Trophoblast cell (in vitro differentiated cells and primary cell): ENCODE measurements around the gene ALS2CL.

Source experiments
- DNase-seq, 2 donors: peaks; one replicate each; pipeline ENCODE4 v3.0.0-alpha.2; 2016
- H2AFZ ChIP-seq: 2 replicates; pipeline ENCODE4 v1.6.1; 2013; ENCODE audit warnings: low read length, moderate library complexity, mild to moderate bottlenecking; ENCODE audit not compliant: insufficient read depth, poor library complexity
- H2AK5ac ChIP-seq: 2 replicates; pipeline ENCODE4 v1.6.1; 2013; ENCODE audit warnings: mild to moderate bottlenecking, low read length
- H2BK120ac ChIP-seq: 2 replicates; pipeline ENCODE4 v1.6.1; 2013; ENCODE audit warnings: low read length, mild to moderate bottlenecking, moderate library complexity; ENCODE audit not compliant: insufficient read depth, poor library complexity
- H2BK12ac ChIP-seq: 2 replicates; pipeline ENCODE4 v1.6.1; 2013; ENCODE audit warnings: mild to moderate bottlenecking, low read length, moderate library complexity
- H2BK5ac ChIP-seq: 2 replicates; pipeline ENCODE4 v1.6.1; 2013; ENCODE audit warnings: low read length, low read depth, moderate library complexity, mild to moderate bottlenecking; ENCODE audit not compliant: poor library complexity
- H3K14ac ChIP-seq: 2 replicates; pipeline ENCODE4 v1.6.1; 2013; ENCODE audit warnings: mild to moderate bottlenecking, low read length
- H3K18ac ChIP-seq: 2 replicates; pipeline ENCODE4 v1.6.1; 2013; ENCODE audit warnings: mild to moderate bottlenecking, low read length
- H3K23ac ChIP-seq: 2 replicates; pipeline ENCODE4 v1.6.1; 2013; ENCODE audit warnings: low read length
- H3K27ac ChIP-seq: 2 replicates; pipeline ENCODE4 v1.5.1; 2013; ENCODE audit warnings: low read depth, mild to moderate bottlenecking, inconsistent platforms, low read length, moderate library complexity
- H3K27me3 ChIP-seq: 2 replicates; pipeline ENCODE4 v1.6.1; 2013; ENCODE audit warnings: inconsistent platforms, mild to moderate bottlenecking, low read length, moderate library complexity; ENCODE audit not compliant: insufficient read depth
- H3K36me3 ChIP-seq, 2 experiments: 1 replicate in 1 of 2; 2 replicates in 1 of 2; pipeline ENCODE4 v1.6.1; 2013; ENCODE audit warnings: low read length in 2 of 2, mild to moderate bottlenecking in 2 of 2, moderate library complexity in 1 of 2; ENCODE audit not compliant: insufficient read depth in 2 of 2, control insufficient read depth in 1 of 2
- H3K4ac ChIP-seq: 2 replicates; pipeline ENCODE4 v1.6.1; 2013; ENCODE audit warnings: low read depth, mild to moderate bottlenecking, low read length, moderate library complexity
- H3K4me1 ChIP-seq, 2 experiments: 1 replicate in 1 of 2; 2 replicates in 1 of 2; pipeline ENCODE4 v1.6.1; 2013; ENCODE audit warnings: low read length in 2 of 2, mild to moderate bottlenecking in 2 of 2, moderate library complexity in 1 of 2; ENCODE audit not compliant: insufficient read depth in 2 of 2, control insufficient read depth in 1 of 2
- H3K4me2 ChIP-seq: 2 replicates; pipeline ENCODE4 v1.6.1; 2013; ENCODE audit warnings: inconsistent platforms, mild to moderate bottlenecking, low read length, moderate library complexity
- H3K4me3 ChIP-seq: 2 replicates; pipeline ENCODE4 v1.5.1; 2013; ENCODE audit warnings: mild to moderate bottlenecking, low read depth, low read length, inconsistent platforms
- H3K79me1 ChIP-seq: one replicate; pipeline ENCODE4 v1.6.1; 2013; ENCODE audit warnings: low read length
- H3K79me2 ChIP-seq: 2 replicates; pipeline ENCODE4 v1.6.1; 2013; ENCODE audit warnings: low read length, mild to moderate bottlenecking; ENCODE audit not compliant: control insufficient read depth, insufficient read depth, poor library complexity
- H3K9ac ChIP-seq: 2 replicates; pipeline ENCODE4 v1.6.1; 2013; ENCODE audit warnings: mild to moderate bottlenecking, low read length
- H3K9me3 ChIP-seq: 2 replicates; pipeline ENCODE4 v1.6.1; 2013; ENCODE audit warnings: low read depth, mild to moderate bottlenecking, control low read depth, inconsistent platforms, low read length; ENCODE audit not compliant: insufficient read depth
- H4K12ac ChIP-seq: 2 replicates; pipeline ENCODE4 v1.6.1; 2013; ENCODE audit warnings: low read depth, mild to moderate bottlenecking, low read length, moderate library complexity
- H4K8ac ChIP-seq: 2 replicates; pipeline ENCODE4 v1.6.1; 2013; ENCODE audit warnings: low read depth, mild to moderate bottlenecking, low read length, moderate library complexity
- H4K91ac ChIP-seq: one replicate; pipeline ENCODE4 v1.6.1; 2013; ENCODE audit warnings: low read depth, mild to moderate bottlenecking, low read length, moderate library complexity
- WGBS: extraction: QIAGEN DNeasy Blood & Tissue Kit; methylation state at CpG from one replicate; pipeline ENCODE4 v1.1.7; 2013; ENCODE audit warnings: missing lambda C conversion rate; ENCODE audit not compliant: insufficient read length, insufficient coverage; ENCODE audit errors: extremely low coverage; 5-methylcytosine and 5-hydroxymethylcytosine counted together

Gene ALS2CL

DNA sequence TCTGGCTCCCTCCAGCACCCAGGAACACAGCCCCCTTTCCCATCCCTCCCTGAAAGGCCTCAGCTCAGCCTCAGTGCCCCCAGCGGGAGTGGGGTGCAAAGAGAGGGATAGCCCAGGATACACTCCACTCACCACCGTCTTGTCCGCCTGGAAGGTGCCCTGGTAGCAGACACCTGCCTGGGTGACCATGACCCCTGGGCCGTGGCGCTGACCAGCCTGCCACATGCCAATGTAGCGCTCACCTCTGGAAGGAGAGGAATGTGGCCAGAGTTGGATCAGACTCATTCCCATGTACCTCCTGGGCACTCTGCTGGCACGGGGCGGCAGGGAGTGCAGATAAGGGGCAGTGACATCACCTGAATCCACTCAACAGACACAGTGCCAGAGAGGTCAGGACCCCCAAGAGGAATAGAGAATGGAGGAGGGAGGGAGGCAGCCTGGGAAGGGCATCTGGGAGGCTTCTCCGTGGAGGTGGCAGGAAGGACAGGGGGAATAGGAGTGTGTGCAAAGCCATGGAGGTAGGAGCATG, 13.1 kb downstream of the ALS2CL start:
- no peak overlapping the region for H2BK12ac ChIP-seq
- H3K4me1 ChIP-seq, result no peaks in the 10 kb centered on the region
- H2AFZ ChIP-seq, result no peak overlapping the region
- H3K79me1 ChIP-seq, result no peaks in the 10 kb centered on the region
- no peaks in the 10 kb centered on the region for H3K79me2 ChIP-seq
- no peak overlapping the region for H2BK120ac ChIP-seq
- no peak overlapping the region for H4K91ac ChIP-seq
- H4K12ac ChIP-seq, result no peak overlapping the region
- peaks cover 6 to 10% of the 10 kb centered on the region in 2 experiments for H3K36me3 ChIP-seq
- H3K9me3 ChIP-seq, result peaks cover 3% of the 10 kb centered on the region
- H3K27me3 ChIP-seq, result no peaks in the 10 kb centered on the region
- H3K9ac ChIP-seq, result no peak overlapping the region
- no peak overlapping the region for H3K4me2 ChIP-seq
- H3K23ac ChIP-seq, result no peak overlapping the region
- H4K8ac ChIP-seq, result no peak overlapping the region
- H3K14ac ChIP-seq, result no peak overlapping the region
- H3K4me3 ChIP-seq, result no peak overlapping the region
- H3K27ac ChIP-seq, result no peak overlapping the region
- no CpG with 5 or more reads among the region's 9 CpGs for WGBS
- no peak overlapping the region for H2AK5ac ChIP-seq
- H3K18ac ChIP-seq, result no peak overlapping the region
- no peak overlapping the region for H2BK5ac ChIP-seq
- no peak overlapping the region for H3K4ac ChIP-seq
- no peak for DNase-seq

DNA sequence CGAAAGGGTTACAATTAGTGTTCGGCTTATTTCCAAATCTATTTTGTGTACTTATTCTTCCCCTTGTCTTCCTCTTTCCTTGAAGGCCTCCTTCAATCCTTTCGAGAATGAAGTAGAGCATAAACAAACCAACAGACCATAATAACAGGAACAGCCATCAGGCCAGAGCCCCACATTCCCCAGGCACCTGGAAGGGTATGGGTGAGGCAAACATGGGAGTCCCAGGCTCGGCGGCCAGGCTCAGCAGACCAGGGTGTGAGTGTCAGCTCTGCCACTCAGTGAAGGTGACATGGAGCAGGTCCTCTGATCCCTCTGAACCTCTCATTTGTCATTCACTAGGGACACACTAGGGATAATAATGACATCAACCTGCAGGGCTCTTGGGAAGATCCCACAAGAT, 13.8 kb downstream of the ALS2CL start:
- Histone ChIP-seq H2AK5ac (no peak overlapping the region), H3K36me3 (peaks cover 6 to 9% of the 10 kb centered on the region in 2 experiments), H3K9me3 (peaks cover 3% of the 10 kb centered on the region), H3K4me3 (no peak overlapping the region), H3K18ac (no peak overlapping the region), H4K91ac (no peak overlapping the region), H3K27ac (no peak overlapping the region), H3K14ac (no peak overlapping the region), H4K8ac (no peak overlapping the region), H3K9ac (no peak overlapping the region), H2BK120ac (no peak overlapping the region), H3K79me1 (no peaks in the 10 kb centered on the region), H2BK5ac (no peak overlapping the region), H3K4me2 (no peak overlapping the region), H3K79me2 (no peaks in the 10 kb centered on the region), H3K23ac (no peak overlapping the region), H4K12ac (no peak overlapping the region), H2BK12ac (no peak overlapping the region), H3K27me3 (no peaks in the 10 kb centered on the region), H3K4ac (no peak overlapping the region), H2AFZ (no peak overlapping the region), H3K4me1 (no peaks in the 10 kb centered on the region)
- no CpG with 5 or more reads among the region's 5 CpGs for WGBS
- no peak for DNase-seq

DNA sequence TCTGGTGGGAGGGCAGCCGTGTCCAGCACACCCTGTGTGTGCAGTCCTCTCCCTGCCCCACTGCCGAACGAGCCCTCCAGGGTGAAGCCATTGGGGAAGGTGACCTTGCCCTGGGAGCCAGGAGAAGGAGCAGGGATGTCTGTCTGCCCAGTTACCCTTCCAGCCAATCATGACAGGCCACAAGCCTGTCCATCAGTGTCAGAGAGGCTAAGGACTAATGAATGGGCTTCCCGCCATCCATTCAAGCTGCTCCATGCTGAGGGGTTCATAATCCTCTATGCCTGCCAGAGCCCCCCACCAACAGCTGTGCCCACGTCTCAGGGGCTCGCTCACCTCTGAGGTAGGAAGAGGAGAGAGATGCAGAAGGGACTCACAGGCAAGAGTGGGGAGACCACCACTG, 15.2 kb downstream of the ALS2CL start:
- H3K4me1 ChIP-seq, result no peaks in the 10 kb centered on the region
- no CpG with 5 or more reads among the region's 6 CpGs for WGBS
- no peak overlapping the region for H4K12ac ChIP-seq
- no peak overlapping the region for H3K4me3 ChIP-seq
- no peaks in the 10 kb centered on the region for H3K27me3 ChIP-seq
- H3K9ac ChIP-seq, result no peak overlapping the region
- no peak overlapping the region for H2BK120ac ChIP-seq
- H3K79me2 ChIP-seq, result no peaks in the 10 kb centered on the region
- H3K4me2 ChIP-seq, result no peak overlapping the region
- H3K79me1 ChIP-seq, result no peaks in the 10 kb centered on the region
- no peak overlapping the region for H4K91ac ChIP-seq
- no peak overlapping the region for H2BK5ac ChIP-seq
- no peak overlapping the region for H4K8ac ChIP-seq
- H3K18ac ChIP-seq, result no peak overlapping the region
- H2BK12ac ChIP-seq, result no peak overlapping the region
- DNase-seq, result no peak
- no peaks in the 10 kb centered on the region for H3K9me3 ChIP-seq
- no peak overlapping the region for H3K14ac ChIP-seq
- peaks cover 4 to 5% of the 10 kb centered on the region in 2 experiments for H3K36me3 ChIP-seq
- no peak overlapping the region for H3K27ac ChIP-seq
- H3K4ac ChIP-seq, result no peak overlapping the region
- no peak overlapping the region for H2AK5ac ChIP-seq
- no peak overlapping the region for H2AFZ ChIP-seq
- no peak overlapping the region for H3K23ac ChIP-seq

DNA sequence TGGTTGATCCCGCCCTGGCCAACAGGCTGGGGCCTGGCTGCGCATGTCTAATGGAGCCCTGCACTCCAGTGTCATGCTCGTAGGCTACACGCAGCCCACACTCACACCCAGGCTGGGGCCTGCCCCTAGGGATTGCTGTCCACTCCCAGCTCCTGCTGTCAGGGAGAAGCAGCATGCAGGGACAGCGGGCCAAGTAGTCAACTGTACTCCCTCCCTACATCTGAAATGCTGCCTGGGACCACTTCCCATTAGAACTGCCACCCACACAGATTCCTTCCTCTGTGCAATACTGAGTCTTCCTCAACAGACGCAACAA, 16.1 kb downstream of the ALS2CL start:
- Histone ChIP-seq H2AFZ (no peak overlapping the region), H4K12ac (no peak overlapping the region), H3K4ac (no peak overlapping the region), H3K79me1 (no peaks in the 10 kb centered on the region), H3K4me3 (no peak overlapping the region), H3K23ac (no peak overlapping the region), H3K4me2 (no peak overlapping the region), H3K27ac (no peak overlapping the region), H3K18ac (no peak overlapping the region), H3K9ac (no peak overlapping the region), H4K91ac (no peak overlapping the region), H3K4me1 (no peaks in the 10 kb centered on the region), H2BK5ac (no peak overlapping the region), H3K14ac (no peak overlapping the region), H2BK12ac (no peak overlapping the region), H3K36me3 (peaks cover 4 to 5% of the 10 kb centered on the region in 2 experiments), H4K8ac (no peak overlapping the region), H2AK5ac (no peak overlapping the region), H3K9me3 (no peaks in the 10 kb centered on the region), H3K79me2 (no peaks in the 10 kb centered on the region), H2BK120ac (no peak overlapping the region), H3K27me3 (no peaks in the 10 kb centered on the region)
- no peak for DNase-seq
- WGBS, result no CpG with 5 or more reads among the region's 6 CpGs
